DND-41 (cell line): ENCODE results near the gene RFPL1.
"Not testable (repeated sequence)": the region's sequence is repeated elsewhere in the genome, so short reads cannot be mapped to it uniquely, and the experiment has no call there.

Experiments used
- CTCF ChIP-seq: IDR thresholded peaks from 2 replicates; pipeline ENCODE4 v1.5.1; 2012; ENCODE audit warnings: borderline replicate concordance, low read length, moderate library complexity, mild to moderate bottlenecking; ENCODE audit not compliant: poor library complexity, severe bottlenecking; ENCODE audit errors: extremely low read depth
- EZH2 ChIP-seq: IDR thresholded peaks from 3 replicates; pipeline ENCODE4 v1.6.1; 2012; ENCODE audit warnings: borderline replicate concordance, low read depth, mild to moderate bottlenecking, moderate library complexity, low read length, inconsistent platforms; ENCODE audit not compliant: severe bottlenecking

GRCh38 chr22:29418704-29419103 is 19.7 kb upstream of the RFPL1 start:
- TF ChIP-seq CTCF, EZH2: not testable (repeated sequence)
